Renal pelvis (tissue), 4 donors: Measurements from ENCODE around the gene PVALB. TPM values are rescaled to one million over a fixed set of nuclear protein-coding genes. Genes with fewer than 3 reads are reported as not detected.

Source experiments
- DNase-seq: peaks from one replicate; pipeline ENCODE4 v3.0.0-alpha.2; 2013
- polyA plus RNA-seq, 3 donors: library from polyadenylated mRNA; unstranded; fragments of 120-200 nt; gene quantifications; one replicate each; pipeline ENCODE4 v1.2.1, GENCODE V29; 2013; ENCODE audit not compliant: insufficient read length in 3 of 3

Gene PVALB
- polyA plus RNA-seq, 3 donors = 7.5 to 8.3 (median 8.0) TPM

DNA sequence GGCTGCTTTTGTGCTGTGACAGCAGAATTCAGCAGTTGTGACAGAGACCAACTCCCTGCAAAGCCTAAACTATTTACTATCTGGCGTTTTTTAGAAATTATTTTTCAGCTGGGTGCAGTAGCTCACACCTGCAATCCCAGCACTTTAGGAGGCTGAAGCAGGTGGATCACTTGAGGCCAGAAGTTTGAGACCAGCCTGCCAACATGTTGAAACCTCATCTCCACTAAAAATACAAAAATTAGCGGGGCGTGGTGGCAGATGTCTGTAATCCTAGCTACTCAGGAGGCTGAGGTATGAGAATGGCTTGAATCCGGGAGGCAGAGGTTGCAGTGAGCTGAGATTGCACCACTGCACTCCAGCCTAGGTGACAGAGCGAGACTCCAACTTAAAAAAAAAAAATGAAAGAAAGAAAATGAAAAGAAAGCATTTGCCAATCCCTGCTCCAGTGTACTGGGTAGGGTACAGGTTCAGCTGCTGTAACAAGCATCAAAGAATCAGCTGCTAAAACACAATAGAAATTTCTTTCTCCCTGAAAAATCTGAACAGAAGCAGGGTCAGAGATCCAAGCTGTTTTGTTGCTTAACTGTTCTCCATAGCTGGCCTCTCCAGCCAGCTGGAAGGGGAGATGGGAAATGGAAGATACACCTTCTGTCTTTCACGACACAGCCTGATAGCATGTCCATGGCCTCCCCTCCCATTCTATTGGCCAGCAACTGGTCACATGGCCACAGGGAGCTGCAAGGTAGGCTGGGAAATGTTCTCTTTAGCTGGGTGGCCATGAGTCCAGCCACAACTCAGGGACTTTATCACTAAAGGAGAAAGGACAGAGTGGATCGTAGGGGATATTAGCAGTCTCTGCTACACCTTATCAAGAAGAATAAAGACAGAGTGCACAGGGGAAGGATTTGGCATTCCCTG is 35.5 kb upstream of the PVALB start:
- no peak for DNase-seq

DNA sequence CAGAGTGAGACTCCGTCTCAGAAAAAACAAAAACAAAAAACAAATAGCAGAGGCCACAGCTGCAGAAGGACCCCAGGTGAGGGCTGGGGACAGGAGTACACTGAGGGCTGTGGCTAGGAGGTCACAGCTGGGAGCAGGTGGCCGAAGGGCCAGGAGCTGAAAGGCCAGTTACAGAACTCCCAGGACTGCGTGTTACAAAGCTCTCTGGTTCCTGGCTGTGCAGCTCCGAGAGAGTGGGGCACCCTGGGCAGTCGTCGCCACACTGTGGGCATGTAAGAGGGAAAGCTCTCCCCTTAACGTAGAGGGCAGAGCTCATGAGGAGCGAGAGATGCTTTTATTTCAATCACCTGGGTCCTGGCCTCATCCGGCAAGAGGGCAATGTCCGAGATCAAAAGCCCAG is 33.8 kb upstream of the PVALB start:
- DNase-seq = no peak

DNA sequence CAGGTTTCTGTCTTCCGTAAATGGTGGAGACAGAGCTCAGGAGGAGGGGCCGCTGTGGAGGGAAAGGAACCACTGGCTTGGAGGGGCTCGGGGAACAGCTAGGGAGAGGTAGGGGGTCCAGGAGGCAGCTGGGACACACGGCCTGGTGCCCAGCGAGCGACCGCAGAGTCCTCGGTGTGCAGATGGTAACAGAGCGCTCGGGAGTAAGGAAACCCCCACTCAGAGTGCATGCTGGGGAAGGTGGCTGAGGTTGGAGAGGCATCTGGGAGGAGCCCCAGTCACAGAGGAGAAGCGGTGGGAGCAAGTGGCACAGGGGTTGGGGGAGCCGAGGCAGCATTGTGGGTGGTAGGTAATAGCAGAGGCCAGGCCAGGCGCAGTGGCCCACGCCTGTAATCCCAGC is 33.2 kb upstream of the PVALB start:
- DNase-seq = no peak

DNA sequence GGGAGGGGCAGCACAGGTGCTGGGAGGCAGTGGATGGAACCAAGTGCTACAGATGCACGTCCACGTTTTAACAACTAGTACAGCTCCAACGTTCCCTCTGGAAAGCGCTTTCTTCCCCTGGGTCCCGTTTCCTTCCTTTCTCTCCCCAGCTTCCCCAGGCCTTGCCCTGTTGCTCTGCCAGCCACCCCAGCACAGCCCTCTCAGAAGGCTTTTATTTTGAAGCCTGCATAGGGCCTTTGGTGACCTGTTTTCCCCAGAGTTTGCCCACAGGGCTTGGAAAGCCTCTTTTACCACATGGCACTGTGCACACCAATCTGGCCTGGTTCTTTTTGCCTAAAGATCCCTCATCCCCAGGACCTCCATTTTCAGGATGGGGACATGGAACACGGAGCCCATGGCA is 30.1 kb upstream of the PVALB start:
- no peak for DNase-seq

DNA sequence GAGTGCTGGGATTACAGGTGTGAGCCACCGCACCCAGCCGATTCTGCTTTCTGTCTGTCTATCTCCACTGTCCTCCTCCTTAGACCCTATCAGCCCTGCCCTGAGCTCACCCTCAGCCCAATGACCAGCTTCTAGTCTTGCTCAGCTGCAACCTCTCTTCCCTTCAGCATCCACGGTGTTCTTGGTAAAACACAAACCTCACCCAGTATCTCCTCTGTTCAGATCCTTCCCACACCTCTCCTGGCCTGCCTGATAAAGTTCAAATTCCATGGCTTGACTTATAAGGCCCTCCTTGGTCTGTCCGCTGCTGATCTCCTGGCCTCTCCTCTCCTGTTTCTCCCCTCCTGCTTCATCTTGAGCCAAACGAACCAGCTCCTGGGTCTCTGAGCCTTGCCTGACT is 29.4 kb upstream of the PVALB start:
- DNase-seq = no peak

DNA sequence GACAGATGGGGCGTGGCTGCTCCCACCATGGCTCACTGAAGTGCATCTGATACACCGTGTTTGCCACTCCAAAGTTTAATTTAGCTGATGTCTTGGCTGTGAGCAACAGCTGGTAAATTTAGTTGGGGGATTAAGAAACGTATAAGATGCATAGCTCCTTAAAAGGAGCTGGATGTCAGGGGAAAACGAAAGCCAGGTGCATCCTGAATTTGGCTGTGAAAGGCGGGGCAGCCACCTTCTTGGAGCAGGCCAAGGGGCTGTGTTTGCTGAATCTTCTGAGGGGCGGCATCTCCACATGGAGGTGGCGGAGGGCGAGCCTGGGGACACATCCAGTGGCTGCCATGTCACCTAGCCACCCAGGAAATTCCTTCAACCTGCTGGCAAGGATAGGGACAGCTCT is 23.3 kb upstream of the PVALB start:
- DNase-seq = no peak

DNA sequence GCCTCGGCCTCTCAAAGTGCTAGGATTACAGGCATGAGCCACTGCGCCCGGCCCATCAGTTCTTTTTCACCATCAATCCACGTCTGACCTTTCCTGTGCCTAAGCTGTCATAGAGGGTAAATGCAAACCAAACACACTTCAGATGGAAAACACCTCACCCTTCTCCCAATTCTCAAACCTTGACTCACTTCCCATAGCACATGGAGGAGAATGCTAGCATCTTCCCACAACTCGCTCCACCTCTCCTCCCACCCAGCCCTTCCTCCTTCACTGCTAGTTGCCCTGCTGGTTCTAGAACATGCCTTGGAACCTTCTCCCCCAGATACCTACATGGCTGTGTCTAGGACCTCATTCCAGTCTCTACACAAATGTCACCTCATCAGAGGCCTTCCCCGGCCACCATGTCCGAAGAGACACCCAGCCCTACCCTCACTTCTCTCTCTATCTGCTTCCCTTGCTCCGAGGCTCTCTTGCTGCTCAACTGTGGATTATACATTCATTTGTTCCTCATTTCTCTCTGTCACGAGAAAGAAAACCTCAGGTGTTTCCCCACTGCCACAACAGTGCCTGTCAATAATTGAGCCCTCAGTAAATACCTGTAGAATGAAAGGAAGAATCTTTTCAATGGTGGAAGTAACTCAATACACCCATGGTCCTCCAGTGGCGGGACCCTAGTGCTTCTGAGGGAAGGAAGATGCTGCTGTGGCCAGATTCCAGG is 22.7 kb upstream of the PVALB start:
- no peak for DNase-seq

DNA sequence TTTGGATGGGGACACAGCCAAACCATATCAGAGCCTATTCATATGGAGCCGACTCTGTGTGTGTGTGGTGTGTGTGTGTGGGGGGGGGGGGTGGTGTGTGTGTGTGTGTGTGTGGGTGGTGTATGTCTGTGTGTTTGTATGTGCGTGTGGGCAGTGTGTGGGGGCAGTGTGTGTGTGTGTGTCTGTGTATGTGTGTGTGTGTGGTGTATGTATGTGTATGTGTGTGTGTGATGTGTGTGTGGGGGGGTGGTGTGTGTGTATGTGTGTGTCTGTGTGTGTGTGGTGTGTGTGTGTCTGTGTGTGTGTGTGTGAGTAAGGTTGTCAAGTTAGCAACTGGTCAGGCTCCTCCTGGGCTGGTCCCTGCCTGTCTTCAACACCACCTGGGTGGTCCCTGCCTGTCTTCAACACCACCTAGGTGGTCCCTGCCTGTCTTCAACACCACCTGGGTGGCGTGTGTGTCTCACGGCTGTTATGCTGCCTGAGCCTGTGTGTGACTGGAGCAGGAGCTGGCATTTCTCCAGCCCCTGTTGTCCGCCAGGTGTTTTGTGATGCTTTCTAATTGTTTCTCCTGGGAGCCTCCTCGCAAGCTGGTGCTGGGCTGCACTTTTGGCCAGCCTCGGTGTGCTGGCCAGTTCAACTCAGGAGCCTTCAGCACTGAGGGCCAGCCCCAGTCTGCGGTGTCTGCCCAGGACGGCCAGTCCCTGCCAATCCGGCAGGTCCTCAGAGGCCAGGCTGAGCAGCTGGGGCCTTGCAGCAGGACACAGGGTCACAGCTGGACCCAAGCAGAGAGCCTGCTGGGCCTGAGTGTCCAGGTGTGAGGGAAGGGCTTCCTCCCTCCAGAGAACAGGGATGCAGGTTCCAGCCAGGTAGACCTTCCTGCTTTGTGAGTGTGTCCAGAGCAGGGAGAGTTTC is 21.5 kb upstream of the PVALB start:
- no peak for DNase-seq

DNA sequence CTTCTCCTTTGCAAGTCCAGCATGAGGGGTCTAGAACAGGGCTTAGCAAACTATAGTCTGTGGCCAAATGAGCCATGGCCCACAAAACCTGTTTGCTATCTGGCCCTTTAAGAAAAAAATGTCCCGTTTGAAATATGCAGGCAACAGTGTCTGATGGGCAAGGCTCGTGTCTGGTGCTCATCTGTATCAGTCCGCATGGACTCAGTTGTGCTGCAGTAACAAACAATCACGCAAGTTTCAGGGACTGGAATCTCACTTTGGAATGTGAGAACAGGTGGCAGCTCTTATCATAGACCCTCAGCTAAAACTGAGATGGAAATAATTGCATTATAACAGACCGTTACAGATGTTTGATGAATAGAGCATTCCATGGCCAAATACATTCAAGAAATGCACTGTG is 19.1 kb upstream of the PVALB start:
- DNase-seq = no peak

DNA sequence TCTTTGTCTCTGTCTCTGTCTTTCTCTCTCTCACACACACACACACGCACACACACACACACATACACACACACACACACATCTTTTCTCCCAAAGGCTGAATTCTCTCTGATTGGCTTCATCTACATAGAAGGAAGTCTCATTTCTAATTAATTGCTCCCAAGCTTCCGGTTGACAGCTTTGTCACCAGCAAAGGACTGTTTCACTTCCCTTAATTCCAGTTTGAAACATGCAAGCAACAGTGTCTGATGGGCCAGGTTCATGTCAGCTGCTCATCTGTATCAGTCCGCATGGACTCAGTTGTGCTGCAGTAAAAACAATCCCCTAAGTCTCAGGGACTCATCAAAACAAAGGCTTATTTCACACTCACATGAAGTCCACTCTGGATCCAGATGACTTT is 16.2 kb upstream of the PVALB start:
- no peak for DNase-seq

DNA sequence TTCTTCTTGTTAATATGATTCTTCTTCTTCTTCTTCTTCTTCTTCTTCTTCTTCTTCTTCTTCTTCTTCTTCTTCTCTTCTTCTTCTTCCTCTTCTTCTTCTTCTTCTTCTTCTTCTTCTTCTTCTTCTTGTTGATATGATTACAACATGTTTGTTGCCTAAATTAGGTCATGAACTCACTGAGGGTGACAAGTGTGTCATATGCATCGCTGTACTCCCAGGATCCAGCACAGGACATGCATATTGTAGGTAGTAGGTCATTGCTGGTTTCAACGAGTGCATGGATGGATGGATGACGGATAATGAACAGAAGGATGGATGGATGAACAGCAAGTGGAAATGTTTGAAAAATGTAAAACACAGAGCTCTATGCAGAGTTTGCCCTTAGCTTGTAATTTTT is 14.9 kb upstream of the PVALB start:
- no peak for DNase-seq

DNA sequence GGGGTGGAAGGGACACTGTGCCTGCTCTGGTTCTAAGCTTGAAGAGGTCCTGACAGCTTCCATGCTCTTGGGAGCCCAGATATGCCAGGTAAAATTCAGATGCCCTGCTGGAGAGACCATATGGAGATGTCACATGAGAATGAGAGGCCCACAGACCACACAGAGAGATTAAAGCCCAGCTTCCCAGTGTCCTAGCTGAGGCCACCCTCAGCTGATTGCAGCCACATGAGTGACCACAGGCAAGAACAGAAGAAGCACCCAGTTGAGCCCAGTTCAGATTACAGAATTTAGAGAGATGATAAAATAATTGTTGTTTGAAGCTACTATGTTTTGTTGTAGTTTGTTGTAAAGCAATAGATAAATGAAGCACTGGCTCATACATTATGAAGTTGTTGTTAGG is 14.4 kb upstream of the PVALB start:
- DNase-seq = no peak

DNA sequence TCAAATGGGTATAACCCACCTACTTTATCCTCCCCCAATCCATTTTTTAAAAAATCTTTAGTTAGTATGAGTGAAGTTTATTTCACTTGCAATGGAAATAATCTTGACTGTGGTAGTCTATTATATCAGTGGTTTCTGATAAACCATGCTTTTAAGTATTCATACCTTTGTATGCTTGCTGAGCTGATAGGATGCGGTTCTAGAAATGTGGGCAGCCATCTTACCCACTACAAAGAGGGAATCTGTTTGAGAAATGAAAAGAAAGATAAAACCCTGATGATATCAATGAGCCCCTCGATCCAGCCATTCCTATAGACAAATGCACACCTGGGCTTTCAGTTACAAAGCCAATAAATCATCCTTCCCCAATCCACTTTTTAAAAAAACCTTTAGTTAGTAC is 13.8 kb upstream of the PVALB start:
- DNase-seq = no peak

DNA sequence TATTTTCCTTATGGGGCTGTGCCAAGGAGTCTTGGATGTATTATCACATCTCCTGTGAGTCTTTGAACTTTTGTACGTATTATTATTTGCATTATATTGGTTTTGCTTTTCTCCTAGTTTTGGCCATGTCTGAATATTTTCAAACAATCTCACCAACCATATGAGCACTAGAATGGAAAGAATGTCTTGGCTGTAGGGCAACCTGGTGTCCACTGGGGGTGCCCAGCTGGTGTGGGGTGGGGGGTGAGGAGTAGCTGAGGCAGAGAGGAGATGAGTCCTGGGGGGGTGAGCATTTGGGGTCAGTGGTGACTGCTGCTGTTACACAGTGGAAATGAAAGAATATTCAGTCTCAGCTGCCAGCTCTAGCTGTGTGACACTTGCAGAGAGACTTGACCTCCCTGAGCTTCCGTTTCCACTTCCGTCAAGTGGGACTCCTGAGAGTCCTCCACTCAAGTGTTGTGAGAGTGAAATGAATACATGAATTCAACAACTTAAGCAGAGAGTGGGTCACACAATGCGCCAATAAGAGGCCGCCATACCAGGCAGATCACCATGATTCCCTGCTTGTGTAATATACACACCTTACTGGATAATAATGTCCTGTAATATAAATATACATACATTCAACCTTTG is 12.7 kb upstream of the PVALB start:
- no peak for DNase-seq

DNA sequence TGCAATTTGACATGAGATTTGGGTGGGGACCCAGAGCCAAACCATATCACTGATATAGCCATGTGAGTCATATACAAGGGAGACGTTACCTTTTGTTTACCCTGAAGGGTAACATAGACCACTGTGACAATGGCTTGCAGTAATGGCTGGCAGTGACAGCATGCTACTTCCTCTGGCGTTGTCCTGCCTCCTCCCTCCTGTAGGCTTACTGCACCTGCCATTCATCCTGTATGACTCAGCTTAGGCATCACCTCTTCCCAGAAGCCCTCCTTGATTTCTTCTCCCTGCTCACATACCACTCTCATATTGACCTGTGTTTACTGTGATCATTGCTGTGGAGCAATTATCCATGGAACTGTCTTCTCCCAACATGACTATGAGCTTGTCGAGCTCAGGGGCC is 12.0 kb upstream of the PVALB start:
- no peak for DNase-seq

DNA sequence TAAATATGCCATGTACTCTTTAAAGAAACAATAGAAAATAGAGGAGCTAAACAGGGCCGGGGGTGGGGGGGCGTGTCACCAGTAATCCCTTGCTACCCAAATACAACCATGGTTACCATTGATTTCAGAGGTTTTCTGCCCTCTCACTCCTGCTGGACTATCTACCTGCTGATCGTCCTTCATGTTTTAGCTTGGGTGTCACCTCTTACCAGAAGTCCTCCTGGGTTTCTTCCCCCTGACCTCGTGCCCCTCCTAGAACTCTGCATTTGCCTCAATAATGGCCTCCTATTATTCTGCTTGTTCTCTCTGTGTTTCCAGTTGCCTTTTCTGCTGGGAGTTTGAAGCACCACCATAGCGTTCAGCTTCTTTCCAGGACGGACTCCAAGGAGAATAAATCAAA is 9.4 kb upstream of the PVALB start:
- no peak for DNase-seq

DNA sequence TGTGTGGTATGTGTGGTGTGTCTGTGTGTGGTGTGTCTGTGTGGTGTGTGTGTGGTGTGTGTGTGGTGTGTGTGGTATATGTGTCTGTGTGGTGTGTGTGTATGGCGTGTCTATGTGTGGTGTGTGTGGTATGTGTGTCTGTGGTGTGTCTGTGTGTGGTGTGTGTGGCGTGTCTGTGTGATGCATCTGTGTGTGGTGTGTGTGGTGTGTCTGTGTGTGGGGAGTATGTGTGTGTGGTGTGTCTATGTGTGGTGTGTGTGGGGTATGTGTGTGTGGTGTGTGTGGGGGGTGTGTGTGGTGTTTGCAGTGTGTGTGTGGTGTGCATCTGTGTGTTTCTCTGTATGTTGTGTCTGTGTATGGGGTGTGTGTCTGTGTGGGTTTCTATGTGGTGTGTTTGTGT is 7.8 kb upstream of the PVALB start:
- no peak for DNase-seq

DNA sequence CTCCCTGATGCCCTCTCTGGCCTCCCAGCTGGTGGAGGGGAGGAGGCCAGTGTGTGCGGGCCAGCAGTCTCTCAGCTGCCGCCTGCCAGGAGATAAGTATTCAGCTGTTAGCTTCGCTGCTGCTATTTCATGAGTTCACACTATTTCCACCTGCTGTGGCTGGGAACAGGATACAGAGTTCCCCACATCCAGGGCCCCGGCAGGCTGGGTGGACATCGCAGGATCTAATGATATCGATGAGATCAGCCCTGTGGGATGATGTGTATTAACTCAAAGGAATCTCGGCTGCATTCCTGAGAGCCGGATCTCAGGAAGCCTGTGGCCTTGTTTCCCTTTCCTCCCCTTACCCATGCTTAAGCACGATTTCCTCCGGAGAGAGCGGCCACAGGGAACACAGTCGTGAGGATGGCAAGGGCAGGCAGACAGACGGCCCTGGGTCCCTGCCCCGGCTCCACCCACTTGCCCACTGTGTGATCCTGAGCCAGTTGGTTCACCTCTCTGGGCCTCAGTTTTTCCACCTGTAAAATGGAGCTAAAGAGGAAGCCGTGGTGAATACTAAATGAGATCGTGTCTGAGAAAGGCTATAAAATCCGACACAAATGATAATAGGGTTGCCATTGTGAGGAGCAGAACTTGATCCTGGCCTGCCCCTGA is 6.5 kb upstream of the PVALB start:
- no peak for DNase-seq

DNA sequence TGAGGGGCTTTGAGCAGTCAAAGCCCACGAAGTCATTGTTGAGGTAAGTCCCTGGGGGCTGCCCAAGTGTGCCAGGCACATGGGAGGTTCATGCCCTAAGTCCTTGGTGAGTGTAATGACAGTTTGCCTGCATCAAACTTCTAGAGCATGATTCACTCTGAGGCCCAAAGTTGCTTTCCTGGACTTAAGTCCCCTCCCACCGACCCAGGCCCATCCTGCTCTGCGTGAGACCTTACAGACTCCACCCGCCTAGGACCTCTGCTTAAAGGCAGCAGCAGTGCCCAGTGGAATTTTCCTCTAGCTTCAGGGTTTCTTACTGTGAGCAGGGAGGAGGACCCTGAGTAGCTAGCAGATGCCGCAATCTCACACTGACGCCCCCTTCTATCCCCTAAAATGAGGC is 5.7 kb upstream of the PVALB start:
- no peak for DNase-seq

DNA sequence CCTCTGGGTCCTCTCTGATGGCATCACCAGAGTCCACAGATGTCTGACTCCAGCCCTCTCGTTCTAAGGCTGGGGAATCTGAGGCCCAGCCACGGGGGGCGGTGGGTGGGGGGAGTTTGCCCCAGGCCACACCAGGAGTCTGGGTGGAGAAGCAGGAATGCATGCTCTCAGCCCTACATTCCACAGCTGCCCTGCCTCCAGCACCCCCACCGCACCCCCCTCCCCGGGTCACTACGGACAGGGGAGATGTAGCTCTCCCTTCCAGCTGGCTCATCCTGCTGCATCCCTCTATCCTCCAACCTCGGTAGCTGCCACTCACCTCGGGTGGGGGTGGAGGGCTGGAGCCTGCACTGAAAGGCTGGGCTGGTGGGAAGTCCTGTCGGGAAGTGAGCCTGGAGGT is 2.3 kb upstream of the PVALB start:
- no peak for DNase-seq

DNA sequence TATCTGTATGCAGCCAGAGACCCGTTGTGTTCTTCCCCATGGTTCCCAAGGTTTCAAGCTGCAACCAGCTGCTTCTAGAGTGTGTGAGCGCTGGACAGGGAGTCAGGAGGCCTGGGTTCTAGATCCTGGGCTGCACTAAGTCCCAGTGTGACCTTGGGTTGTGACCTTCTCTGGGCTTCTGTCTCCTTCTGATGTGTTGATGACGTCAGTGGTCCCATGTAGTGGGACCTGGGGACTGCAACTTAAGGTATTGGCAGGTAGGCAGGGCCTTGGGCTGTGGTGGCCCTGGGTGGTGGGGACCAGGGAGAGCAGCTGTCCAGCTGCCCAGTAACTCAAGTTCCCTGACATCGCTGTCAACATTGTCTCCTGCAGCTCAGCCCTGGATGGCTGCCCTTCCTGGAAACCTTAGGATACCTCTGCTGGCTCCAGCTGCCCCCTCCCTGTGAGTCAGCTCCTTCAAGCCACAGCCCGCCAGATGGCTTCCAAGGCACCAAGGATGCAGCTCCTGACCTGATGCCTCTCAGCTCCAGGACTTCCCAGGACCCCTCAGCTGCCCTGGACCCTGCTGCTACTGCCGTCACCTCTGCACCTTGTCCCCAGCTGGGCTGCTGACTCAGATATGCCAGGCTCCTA is 1.3 kb upstream of the PVALB start:
- no peak for DNase-seq
